GM12874 (cell line): ENCODE results near the gene VANGL1.

Experiments
- CTCF ChIP-seq: IDR thresholded peaks from 2 replicates; pipeline ENCODE4 v1.5.1; 2011; ENCODE audit warnings: low read depth, mild to moderate bottlenecking, control low read depth, low read length, moderate library complexity; ENCODE audit not compliant: insufficient read depth

Gene VANGL1

DNA sequence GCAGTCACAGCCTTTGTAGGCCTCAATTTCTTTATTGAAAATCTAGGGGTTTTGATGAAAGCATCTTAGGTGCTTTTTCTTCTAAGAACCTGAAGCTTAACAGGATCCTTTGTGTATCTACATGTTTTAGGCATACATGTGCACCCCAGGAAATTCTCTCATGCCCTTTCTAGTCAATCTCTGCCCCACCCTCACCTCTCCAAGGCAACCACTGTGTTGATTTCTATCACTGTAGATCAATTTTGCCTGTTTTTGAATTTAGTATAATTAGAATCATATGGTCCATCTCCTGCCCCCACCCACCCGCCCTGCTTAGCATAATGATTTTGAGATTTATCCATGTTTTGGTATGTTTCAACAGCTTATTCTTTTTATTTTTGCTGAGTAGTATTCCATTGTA, 19.4 kb downstream of the VANGL1 start:
- no peak for TF ChIP-seq CTCF

DNA sequence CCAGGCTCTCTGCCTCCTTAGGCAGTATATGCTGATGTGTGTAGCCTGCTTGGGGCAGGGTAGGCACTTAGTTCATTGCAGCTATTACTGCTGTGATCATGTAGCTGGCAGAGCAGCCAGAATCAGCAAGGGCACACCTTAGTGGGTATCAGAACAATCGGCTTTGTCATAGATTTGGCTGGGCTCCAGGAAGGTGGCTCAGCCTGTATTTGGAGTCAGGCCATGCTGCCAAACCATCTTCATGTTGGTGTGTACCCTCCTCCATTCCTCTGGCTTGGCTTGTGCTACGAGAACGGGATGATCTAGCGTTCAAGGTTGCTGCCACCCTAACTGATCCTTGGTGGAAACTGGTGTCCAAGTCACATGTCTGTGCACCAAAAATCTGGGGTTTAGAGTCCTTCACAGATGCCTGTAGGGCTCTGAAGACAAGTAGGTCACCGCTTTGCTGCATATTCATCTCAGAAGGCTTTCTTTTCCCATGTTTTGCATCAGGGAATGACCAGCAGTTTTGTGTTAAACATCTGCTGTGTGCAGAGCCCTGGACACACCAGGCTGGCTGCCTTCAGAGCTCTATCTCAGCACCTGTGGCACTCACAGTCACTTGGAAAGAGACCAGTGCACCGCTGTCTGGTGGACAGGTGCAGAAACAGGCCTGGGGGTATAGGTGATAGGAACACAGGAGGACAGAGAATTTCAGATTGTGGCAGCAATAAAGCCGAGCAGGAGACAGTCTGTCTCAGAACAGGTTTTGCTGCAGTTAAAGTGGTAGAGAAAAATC, 23.7 kb downstream of the VANGL1 start:
- no peak for TF ChIP-seq CTCF

GRCh38 chr1:115666206-115666605, 24.4 kb downstream of the VANGL1 start:
- TF ChIP-seq CTCF, result no peak

GRCh38 chr1:115666702-115667101, 24.9 kb downstream of the VANGL1 start:
- no peak for TF ChIP-seq CTCF

GRCh38 chr1:115668579-115668978, 26.8 kb downstream of the VANGL1 start:
- no peak for TF ChIP-seq CTCF

- TF ChIP-seq CTCF, result no peak
Observed at GRCh38 chr1:115669002-115669673, 27.4 kb downstream of the VANGL1 start.

DNA sequence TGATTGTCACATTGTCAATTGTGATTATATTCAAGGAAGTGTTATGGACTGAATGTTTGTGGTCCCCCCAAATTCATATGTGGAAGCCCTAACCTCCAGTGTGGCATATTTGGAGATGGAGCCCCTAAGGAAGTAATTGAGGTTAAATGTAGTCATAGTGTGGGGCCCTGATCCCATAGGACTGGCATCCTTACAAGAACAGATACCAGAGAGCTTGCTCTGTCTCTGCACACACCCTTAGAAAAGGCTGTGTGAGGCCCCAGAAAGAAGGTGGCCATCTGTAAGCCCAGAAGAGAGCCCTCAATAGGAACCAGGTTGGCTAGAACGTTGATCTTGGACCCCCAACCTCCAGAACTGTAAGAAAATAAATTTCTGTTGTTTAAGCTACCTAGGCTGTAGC, 28.1 kb downstream of the VANGL1 start:
- no peak for TF ChIP-seq CTCF
